SK-N-SH treated with all-trans-retinoic acid at 6 μM for 48 hours (cell line): ENCODE data around the gene ASTN2.

ENCODE experiments used
- GLIS3 ChIP-seq: fragments of 250-450 bp; sonication (Bioruptor Pico); IDR thresholded peaks from 2 replicates; pipeline ENCODE4 v1.5.0; 2020; ENCODE audit warnings: mild to moderate bottlenecking, moderate library complexity
- PPARA ChIP-seq: fragments of 250-450 bp; sonication (Bioruptor Pico); IDR thresholded peaks from 2 replicates; pipeline ENCODE4 v1.5.0; 2020; ENCODE audit warnings: mild to moderate bottlenecking, borderline replicate concordance
- TOX ChIP-seq: fragments of 250-450 bp; sonication (Bioruptor Pico); IDR thresholded peaks from 2 replicates; pipeline ENCODE4 v1.8.0; 2021; ENCODE audit warnings: mild to moderate bottlenecking, moderate library complexity, borderline replicate concordance
- TSHZ2 ChIP-seq: fragments of 250-450 bp; sonication (Bioruptor Pico); IDR thresholded peaks from 2 replicates; pipeline ENCODE4 v1.5.0; 2020; ENCODE audit warnings: mild to moderate bottlenecking, moderate library complexity

- TF ChIP-seq TSHZ2 (CRISPR knock-in tag) (no peak), GLIS3 (no peak), TOX (CRISPR knock-in tag) (no peak), PPARA (no peak)
Measured at GRCh38 chr9:117414220-117414905, 494 bp downstream of the ASTN2 start.
